ENCODE results near the gene MAD1L1.

DNA sequence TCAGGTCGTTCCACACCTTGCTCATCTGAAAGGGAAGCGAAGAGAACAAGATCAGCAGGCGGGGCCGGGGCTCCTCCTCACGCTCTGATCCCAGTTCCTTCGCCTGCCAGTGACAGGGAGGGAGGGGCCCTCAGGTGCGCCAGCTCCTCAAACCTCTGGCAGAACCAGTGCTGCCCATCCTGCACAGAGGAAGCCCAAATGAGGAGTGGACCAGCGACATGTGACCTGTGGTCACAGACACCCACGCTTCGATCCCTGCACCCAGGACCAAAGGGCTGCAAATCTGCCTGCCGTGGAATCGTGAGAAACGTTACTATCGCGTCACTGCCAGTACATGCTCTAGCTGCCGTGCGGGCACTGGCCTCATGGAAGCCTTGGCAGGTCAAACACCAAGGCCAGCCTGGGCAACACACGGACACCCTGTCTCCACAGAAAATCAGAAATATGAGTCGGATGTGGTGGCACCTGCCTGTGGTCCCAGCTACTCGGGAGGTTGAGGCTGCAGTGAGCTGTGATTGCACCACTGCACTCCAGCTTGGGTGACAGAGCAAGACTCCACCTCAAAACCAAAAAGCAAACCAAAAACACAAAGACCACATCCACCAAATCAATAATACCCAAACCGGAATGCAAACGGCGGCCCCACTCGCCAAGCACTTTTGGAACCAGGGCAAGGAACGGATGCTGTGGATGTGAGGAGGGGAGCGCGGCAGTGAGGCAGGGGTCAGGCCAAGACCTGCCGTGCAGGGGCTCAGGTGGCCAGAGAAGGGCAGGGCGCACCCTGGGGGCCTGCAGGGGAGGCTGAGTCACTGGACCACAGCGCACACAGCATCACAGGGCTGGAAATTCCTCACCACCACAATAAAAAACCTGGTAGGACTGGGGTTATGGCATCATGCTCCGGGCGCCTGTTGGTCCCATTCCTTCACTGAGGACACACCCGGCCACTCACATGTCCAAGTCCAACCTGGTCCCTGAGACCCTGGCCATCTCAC, 22.7 kb upstream of the MAD1L1 start:
- TF ChIP-seq, protein P1, sequence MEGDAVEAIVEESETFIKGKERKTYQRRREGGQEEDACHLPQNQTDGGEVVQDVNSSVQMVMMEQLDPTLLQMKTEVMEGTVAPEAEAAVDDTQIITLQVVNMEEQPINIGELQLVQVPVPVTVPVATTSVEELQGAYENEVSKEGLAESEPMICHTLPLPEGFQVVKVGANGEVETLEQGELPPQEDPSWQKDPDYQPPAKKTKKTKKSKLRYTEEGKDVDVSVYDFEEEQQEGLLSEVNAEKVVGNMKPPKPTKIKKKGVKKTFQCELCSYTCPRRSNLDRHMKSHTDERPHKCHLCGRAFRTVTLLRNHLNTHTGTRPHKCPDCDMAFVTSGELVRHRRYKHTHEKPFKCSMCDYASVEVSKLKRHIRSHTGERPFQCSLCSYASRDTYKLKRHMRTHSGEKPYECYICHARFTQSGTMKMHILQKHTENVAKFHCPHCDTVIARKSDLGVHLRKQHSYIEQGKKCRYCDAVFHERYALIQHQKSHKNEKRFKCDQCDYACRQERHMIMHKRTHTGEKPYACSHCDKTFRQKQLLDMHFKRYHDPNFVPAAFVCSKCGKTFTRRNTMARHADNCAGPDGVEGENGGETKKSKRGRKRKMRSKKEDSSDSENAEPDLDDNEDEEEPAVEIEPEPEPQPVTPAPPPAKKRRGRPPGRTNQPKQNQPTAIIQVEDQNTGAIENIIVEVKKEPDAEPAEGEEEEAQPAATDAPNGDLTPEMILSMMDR (conservative IDR thresholded peaks at IDR 0.05; ENCODE audit: low read length) = no peak
- TF ChIP-seq EZH2phosphoT487 (IDR thresholded peaks at IDR 0.05; ENCODE audit: borderline replicate concordance, low read depth, low read length) = no peak

Data from OCI-LY7 (cell line).